HEK293T (cell line): Measurements from ENCODE around the gene NCOA6.

Source experiments
- CTCF ChIA-PET: fragments of 350-600 bp; formaldehyde crosslinking; extraction: SDS; loops from one replicate; lab custom pipeline; 2021; ENCODE audit warnings: antibody characterized with exemption, inconsistent platforms; lab: Yijun Ruan, JAX
- POLR2A ChIA-PET: fragments of 350-600 bp; formaldehyde crosslinking; extraction: SDS; loops from one replicate; lab custom pipeline; 2020; ENCODE audit warnings: antibody characterized with exemption, inconsistent platforms; lab: Yijun Ruan, JAX
- DNase-seq: peaks from one replicate; pipeline ENCODE4 v3.0.0; 2012; ENCODE audit warnings: mixed read lengths; ENCODE audit errors: extremely low spot score
- ARNT ChIP-seq: fragments of 450-650 bp; IDR thresholded peaks from 2 replicates; pipeline ENCODE4 v1.6.1; 2017; ENCODE audit warnings: mild to moderate bottlenecking
- BHLHE40 ChIP-seq: fragments of 450-650 bp; IDR thresholded peaks from 2 replicates; pipeline ENCODE4 v1.6.1; 2016; ENCODE audit warnings: mild to moderate bottlenecking, moderate library complexity, borderline replicate concordance
- CTBP1 ChIP-seq: fragments of 450-650 bp; IDR thresholded peaks from 2 replicates; pipeline ENCODE4 v1.6.1; 2016; ENCODE audit warnings: borderline replicate concordance
- ELF4 ChIP-seq: fragments of 450-650 bp; IDR thresholded peaks from 2 replicates; pipeline ENCODE4 v1.6.1; 2017; ENCODE audit warnings: antibody characterized with exemption
- FOXA1 ChIP-seq: fragments of 450-650 bp; IDR thresholded peaks from 2 replicates; pipeline ENCODE4 v1.6.1; 2016; ENCODE audit warnings: mild to moderate bottlenecking
- FOXK2 ChIP-seq: fragments of 450-650 bp; IDR thresholded peaks from 2 replicates; pipeline ENCODE4 v1.6.1; 2016; ENCODE audit warnings: mild to moderate bottlenecking
- FOXM1 ChIP-seq: fragments of 450-650 bp; IDR thresholded peaks from 2 replicates; pipeline ENCODE4 v1.6.1; 2017; ENCODE audit warnings: mild to moderate bottlenecking, borderline replicate concordance
- HDGF ChIP-seq: fragments of 450-650 bp; IDR thresholded peaks from 2 replicates; pipeline ENCODE4 v1.6.1; 2017; ENCODE audit warnings: antibody characterized with exemption, borderline replicate concordance
- L3MBTL2 ChIP-seq: fragments of 450-650 bp; conservative IDR thresholded peaks from 2 replicates; pipeline ENCODE4 v1.6.1; 2016; ENCODE audit warnings: mild to moderate bottlenecking
- LEF1 ChIP-seq: fragments of 450-650 bp; IDR thresholded peaks from 2 replicates; pipeline ENCODE4 v1.6.1; 2017; ENCODE audit warnings: mild to moderate bottlenecking, borderline replicate concordance
- NFRKB ChIP-seq: fragments of 450-650 bp; IDR thresholded peaks from 2 replicates; pipeline ENCODE4 v1.6.1; 2016; ENCODE audit warnings: mild to moderate bottlenecking, moderate library complexity
- SP1 ChIP-seq: fragments of 450-650 bp; IDR thresholded peaks from 2 replicates; pipeline ENCODE4 v1.6.1; 2017
- SUZ12 ChIP-seq: fragments of 450-650 bp; IDR thresholded peaks from 2 replicates; pipeline ENCODE4 v1.6.1; 2016; ENCODE audit warnings: mild to moderate bottlenecking
- TARDBP ChIP-seq: fragments of 450-650 bp; IDR thresholded peaks from 2 replicates; pipeline ENCODE4 v1.6.1; 2016
- ZNF384 ChIP-seq: fragments of 450-650 bp; IDR thresholded peaks from 2 replicates; pipeline ENCODE4 v1.6.1; 2016
- TF ChIP-seq, protein P1 (sequence below): fragments of 450-650 bp; IDR thresholded peaks from 2 replicates; pipeline ENCODE4 v1.6.1; 2016

NCOA6 gene

DNA sequence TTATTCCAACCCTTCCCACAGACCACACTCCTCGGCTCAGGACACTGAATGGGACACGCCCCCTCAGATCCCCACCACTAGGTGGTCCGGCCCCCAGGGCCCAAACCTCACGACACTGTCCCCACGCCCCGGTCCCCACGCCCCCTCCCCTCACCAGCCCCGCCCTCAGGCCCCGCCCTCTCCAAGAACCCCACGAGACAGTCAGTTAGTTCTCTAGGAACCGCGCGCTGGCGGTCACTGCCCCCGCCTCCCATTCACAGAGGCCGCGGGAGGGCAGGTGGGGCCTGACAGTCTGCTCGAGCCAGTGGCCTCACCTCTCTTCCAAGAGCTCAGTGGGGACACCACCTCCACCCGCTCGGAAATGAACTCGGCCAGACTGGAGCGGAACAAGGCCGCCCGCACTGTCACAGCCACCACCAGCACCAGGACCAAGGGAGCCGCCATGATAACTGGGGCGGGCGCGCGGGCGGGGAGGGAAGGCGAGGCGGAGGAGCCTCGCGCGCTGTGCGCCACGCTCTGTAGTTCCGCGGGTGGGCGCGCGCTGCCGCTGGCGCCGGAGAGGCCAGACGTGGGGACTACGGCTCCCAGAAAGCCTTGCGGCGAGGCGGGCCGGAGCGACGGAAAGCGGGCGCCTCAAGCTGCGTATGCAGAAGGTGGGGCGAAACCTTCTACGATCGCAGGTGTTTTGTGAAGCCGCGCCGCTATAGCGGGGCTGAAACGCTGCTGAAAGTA is 148.6 kb downstream of the NCOA6 start, which contains the start of gene PIGU:
Gene PIGU (minus strand): TSS at position 451 of the 732 bp plus-strand sequence. CDS start 7 bp downstream, at position 444.
- DNase-seq: peak; percentile 92
- ChIA-PET CTCF (interaction anchor here (0.6 kb wide), 1 partner anchor 154 kb away, joined by 5 read pairs; no protein-coding TSS in a partner anchor), POLR2A (interaction anchor here (0.8 to 1.5 kb wide), 7 partner anchors 10 to 94 kb away, joined by 3 to 6 read pairs (median 4); partner anchors contain the start of gene TP53INP2)
- TF ChIP-seq, protein P1, sequence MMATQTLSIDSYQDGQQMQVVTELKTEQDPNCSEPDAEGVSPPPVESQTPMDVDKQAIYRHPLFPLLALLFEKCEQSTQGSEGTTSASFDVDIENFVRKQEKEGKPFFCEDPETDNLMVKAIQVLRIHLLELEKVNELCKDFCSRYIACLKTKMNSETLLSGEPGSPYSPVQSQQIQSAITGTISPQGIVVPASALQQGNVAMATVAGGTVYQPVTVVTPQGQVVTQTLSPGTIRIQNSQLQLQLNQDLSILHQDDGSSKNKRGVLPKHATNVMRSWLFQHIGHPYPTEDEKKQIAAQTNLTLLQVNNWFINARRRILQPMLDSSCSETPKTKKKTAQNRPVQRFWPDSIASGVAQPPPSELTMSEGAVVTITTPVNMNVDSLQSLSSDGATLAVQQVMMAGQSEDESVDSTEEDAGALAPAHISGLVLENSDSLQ: no peak
- TF ChIP-seq BHLHE40 (no peak), NFRKB (no peak), ZNF384 (no peak), L3MBTL2 (0 out of 2 replicates have a peak, but pooled peaks have one; percentile 19)

DNA sequence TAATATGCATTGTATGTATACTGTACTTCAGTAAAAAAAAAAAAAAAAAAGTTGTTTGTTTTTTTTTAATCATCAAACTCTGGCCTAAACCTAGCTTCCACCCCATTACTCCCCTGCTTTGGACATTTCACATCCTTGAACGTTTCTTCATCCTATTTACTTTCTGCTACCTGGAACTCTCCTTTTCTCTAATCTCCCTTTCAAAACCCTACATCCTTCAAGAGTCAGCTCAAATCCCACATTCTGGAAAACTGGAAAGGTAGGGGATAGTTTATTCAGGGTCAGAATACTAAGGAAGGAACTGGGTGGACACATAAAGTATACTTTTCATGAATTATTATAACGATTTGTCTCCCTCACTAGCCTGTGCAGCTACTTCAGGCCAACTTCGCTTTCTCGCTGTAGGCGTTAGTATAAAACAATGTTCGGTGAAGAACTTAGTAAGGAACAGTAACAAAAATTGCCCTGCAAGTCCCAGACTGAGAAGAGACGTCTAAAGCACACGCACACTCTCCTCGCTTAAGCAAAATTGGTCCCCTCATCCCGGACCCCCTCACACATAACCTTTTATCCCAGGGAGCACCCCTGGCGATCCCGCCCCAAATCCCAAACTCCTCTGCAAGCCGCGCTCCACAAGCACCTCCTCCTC is 149.3 kb downstream of the NCOA6 start:
- ChIA-PET CTCF (no interaction called here), POLR2A (interaction anchor here (1.5 kb wide), 2 partner anchors 20 to 29 kb away, joined by 3 to 5 read pairs; no protein-coding TSS in a partner anchor)
- no peak for TF ChIP-seq BHLHE40
- no peak for TF ChIP-seq ELF4
- TF ChIP-seq FOXK2: no peak
- no peak for TF ChIP-seq ZNF384
- TF ChIP-seq ARNT: no peak
- TF ChIP-seq, protein P1: no peak
- TF ChIP-seq TARDBP: no peak
- no peak for TF ChIP-seq L3MBTL2
- no peak for TF ChIP-seq SP1
- TF ChIP-seq FOXA1: no peak
- TF ChIP-seq SUZ12: no peak
- TF ChIP-seq HDGF: no peak
- TF ChIP-seq FOXM1: no peak
- TF ChIP-seq CTBP1: no peak
- TF ChIP-seq NFRKB: no peak
- DNase-seq: no peak

DNA sequence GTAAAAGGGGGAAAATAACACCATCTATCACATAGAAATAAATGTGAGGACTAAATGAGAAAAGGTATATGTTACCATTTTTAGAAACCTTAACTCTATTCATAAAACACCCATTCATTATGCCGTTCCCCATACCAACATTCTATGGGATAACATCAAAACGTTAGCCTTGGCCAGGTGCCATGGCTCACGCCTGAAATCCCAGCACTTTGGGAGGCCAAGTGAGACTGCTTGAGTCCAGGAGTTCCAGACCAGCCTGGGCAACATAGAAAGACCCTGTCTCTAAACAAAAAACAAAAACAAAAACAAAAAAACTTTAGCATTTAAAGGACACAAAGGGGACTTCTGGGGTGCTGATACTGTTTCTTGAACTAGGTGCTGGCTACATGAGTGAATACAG is 149.9 kb downstream of the NCOA6 start:
- POLR2A ChIA-PET: no interaction called here

DNA sequence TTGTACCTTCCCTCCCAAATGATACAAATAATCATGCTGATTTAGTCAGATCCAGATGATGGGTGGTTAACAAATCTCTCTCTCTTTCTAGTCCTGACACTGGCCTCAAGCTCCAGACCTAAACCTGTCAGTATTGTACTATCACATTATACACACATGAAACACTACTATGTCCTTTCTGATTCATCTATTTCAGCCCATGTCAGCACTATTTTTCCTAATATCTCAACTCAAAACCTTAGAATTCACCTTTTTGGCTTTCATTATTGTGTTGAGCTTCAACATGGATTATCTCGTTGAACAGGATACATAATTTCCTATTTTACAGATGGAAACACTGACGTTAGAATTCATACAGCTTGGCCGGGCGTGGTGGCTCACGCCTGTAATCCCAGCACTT is 152.0 kb downstream of the NCOA6 start:
- DNase-seq: no peak
- TF ChIP-seq CTBP1 (no peak), FOXA1 (no peak), SP1 (no peak), BHLHE40 (no peak), SUZ12 (no peak), NFRKB (no peak), TARDBP (no peak), FOXK2 (no peak), FOXM1 (no peak), LEF1 (no peak), ELF4 (no peak), ARNT (no peak), ZNF384 (no peak)
- CTCF ChIA-PET: no interaction called here
- POLR2A ChIA-PET: interaction anchor here (1.1 kb wide), 1 partner anchor 10 kb away, joined by 3 read pairs; no protein-coding TSS in a partner anchor

More for the DNA sequence above, 149.9 kb downstream of the NCOA6 start:
- CTCF ChIA-PET: no interaction called here
- TF ChIP-seq FOXK2 (no peak), SUZ12 (no peak), CTBP1 (no peak), NFRKB (no peak), TARDBP (no peak), L3MBTL2 (no peak), ZNF384 (no peak), ARNT (no peak), BHLHE40 (no peak), HDGF (no peak), FOXA1 (no peak), SP1 (no peak), ELF4 (no peak), LEF1 (no peak)
- TF ChIP-seq, protein P1: no peak
- DNase-seq: no peak

DNA sequence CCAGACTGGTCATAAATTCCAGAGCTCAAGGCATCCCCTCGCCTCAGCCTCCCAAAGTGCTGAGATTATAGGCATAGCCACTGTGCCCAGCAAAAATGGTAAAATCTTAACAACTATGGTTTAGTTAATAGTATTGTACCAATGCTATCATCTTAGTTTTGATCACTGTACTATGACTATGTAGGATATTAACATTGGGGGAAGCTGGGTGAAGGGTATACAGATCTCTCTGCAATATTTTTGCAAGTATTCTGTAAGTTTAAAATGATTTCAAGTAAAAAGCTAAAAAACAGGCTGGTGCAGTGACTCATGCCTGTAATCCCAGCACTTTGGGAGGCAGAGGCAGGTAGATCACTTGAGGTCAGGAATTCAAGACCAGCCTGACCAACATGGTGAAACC is 156.4 kb downstream of the NCOA6 start:
- POLR2A ChIA-PET: no interaction called here
- no peak for DNase-seq
- CTCF ChIA-PET: no interaction called here
- TF ChIP-seq L3MBTL2: no peak
- TF ChIP-seq HDGF: no peak
- no peak for TF ChIP-seq ELF4
- TF ChIP-seq, protein P1: no peak
- no peak for TF ChIP-seq SUZ12
- no peak for TF ChIP-seq ZNF384
- no peak for TF ChIP-seq SP1
- TF ChIP-seq FOXM1: no peak
- TF ChIP-seq TARDBP: no peak
- TF ChIP-seq BHLHE40: no peak
- TF ChIP-seq CTBP1: no peak
- no peak for TF ChIP-seq ARNT
- TF ChIP-seq FOXK2: no peak
- TF ChIP-seq LEF1: no peak
- TF ChIP-seq NFRKB: no peak
- no peak for TF ChIP-seq FOXA1
